HG03135 (cell line): ENCODE measurements around the gene TAF5.
"Not testable (repeated sequence)": the region's sequence is repeated elsewhere in the genome, so short reads cannot be mapped to it uniquely, and the experiment has no call there.

Experiments
- ATAC-seq: cut with Tn5 transposase; IDR thresholded peaks from one replicate; pipeline ENCODE4 v1.9.1; 2021; ENCODE audit warnings: mild to moderate bottlenecking, moderate library complexity; ENCODE audit not compliant: unreplicated experiment

TAF5 gene

GRCh38 chr10:103367782-103368518, at the start of gene TAF5:
Gene TAF5, plus strand, starts transcription at chr10:103367976. Its CDS starts 14 bp downstream, at chr10:103367990.
- ATAC-seq: peak; percentile 64

- no peak for ATAC-seq
These were observed 39.9 kb upstream of the TAF5 start for GRCh38 chr10:103327906-103328305.

- no peak for ATAC-seq
These were observed 33.7 kb upstream of the TAF5 start for GRCh38 chr10:103333934-103334520.

GRCh38 chr10:103334567-103334966, 33.2 kb upstream of the TAF5 start:
- no peak for ATAC-seq

GRCh38 chr10:103336370-103336769, 31.4 kb upstream of the TAF5 start:
- no peak for ATAC-seq

GRCh38 chr10:103350175-103350516, 17.6 kb upstream of the TAF5 start:
- ATAC-seq: no peak

- peak; percentile 77 for ATAC-seq
These were observed 17.1 kb upstream of the TAF5 start, which contains the start of gene PCGF6 for GRCh38 chr10:103350517-103351260. Gene PCGF6, minus strand, starts transcription at chr10:103351140. Its CDS starts 74 bp downstream, at chr10:103351066.

GRCh38 chr10:103353281-103353680, 14.5 kb upstream of the TAF5 start:
- no peak for ATAC-seq

GRCh38 chr10:103354567-103354966, 13.2 kb upstream of the TAF5 start:
- not testable (repeated sequence) for ATAC-seq

GRCh38 chr10:103355906-103356599, 11.7 kb upstream of the TAF5 start:
- ATAC-seq: no peak

GRCh38 chr10:103359493-103359892, 8.3 kb upstream of the TAF5 start:
- not testable (repeated sequence) for ATAC-seq

- ATAC-seq: not testable (repeated sequence)
These were observed 7.0 kb upstream of the TAF5 start for GRCh38 chr10:103360791-103361190.

- no peak for ATAC-seq
These were observed 396 bp upstream of the TAF5 start for GRCh38 chr10:103367379-103367781.

- no peak for ATAC-seq
These were observed 5.8 kb downstream of the TAF5 start for GRCh38 chr10:103373544-103373943.

- no peak for ATAC-seq
These were observed 6.5 kb downstream of the TAF5 start for GRCh38 chr10:103374263-103374662.

- ATAC-seq: no peak
These were observed 15.0 kb downstream of the TAF5 start for GRCh38 chr10:103382769-103383168.

GRCh38 chr10:103394180-103394579, 26.4 kb downstream of the TAF5 start:
- ATAC-seq: no peak

- no peak for ATAC-seq
These were observed 27.9 kb downstream of the TAF5 start for GRCh38 chr10:103395754-103396066.

- ATAC-seq: peak; percentile 99
These were observed 28.5 kb downstream of the TAF5 start, which contains the start of the genes ATP5MK and PDCD11 for GRCh38 chr10:103396067-103396788. Gene ATP5MK, minus strand, starts transcription at chr10:103396475. Its CDS starts 4,018 bp downstream, at chr10:103392457. Gene PDCD11, plus strand, starts transcription at chr10:103396626. Its CDS starts 1,801 bp downstream, at chr10:103398427.

GRCh38 chr10:103396789-103397087, 29.0 kb downstream of the TAF5 start:
- no peak for ATAC-seq
